B cell (primary cell): ENCODE results near the gene LMBR1L. TPM values are rescaled to one million over a fixed set of nuclear protein-coding genes. Genes with fewer than 3 reads are reported as not detected.
"Not testable (repeated sequence)": the region's sequence is repeated elsewhere in the genome, so short reads cannot be mapped to it uniquely, and the experiment has no call there.

Experiments used
- ATAC-seq: fragments of 200-7000 bp; cut with Tn5 transposase; one replicate; pipeline ENCODE4 v1.10.0; 2021; ENCODE audit warnings: low read depth, mild to moderate bottlenecking, moderate number of reproducible peaks, moderate library complexity
- CTCF ChIA-PET: fragments of 350-600 bp; sonication (Branson Sonifier 250); formaldehyde crosslinking; loops from one replicate; lab custom pipeline; 2021; ENCODE audit warnings: antibody characterized with exemption, inconsistent platforms; lab: Charles Lee
- POLR2A ChIA-PET: fragments of 350-600 bp; sonication (Branson Sonifier 250); formaldehyde crosslinking; loops from one replicate; lab custom pipeline; 2021; ENCODE audit warnings: antibody characterized with exemption; lab: Charles Lee
- DNase-seq: peaks from one replicate; pipeline ENCODE4 v3.0.0; 2013
- H2AFZ ChIP-seq: 2 replicates; pipeline ENCODE4 v1.6.1; 2012; ENCODE audit warnings: mild to moderate bottlenecking, low read depth, low read length; ENCODE audit not compliant: insufficient read depth, poor library complexity, severe bottlenecking
- H3K27ac ChIP-seq, 2 donors: 1 replicate in 1 of 2; 2 replicates in 1 of 2; pipeline ENCODE4 v1.5.1; 2012 to 2013; ENCODE audit warnings: low read length in 2 of 2, mild to moderate bottlenecking in 2 of 2, moderate library complexity in 1 of 2
- H3K27me3 ChIP-seq, 4 experiments: fragments of 200-600 bp in 1 of 4; sonication (generic) in 1 of 4; replicated peaks in 1 of 4; 1 replicate in 2 of 4; 2 replicates in 2 of 4; pipeline versions ENCODE4 v1.6.1 to v1.7.0; 2013 to 2016; ENCODE audit warnings: low read length in 3 of 4, mild to moderate bottlenecking in 2 of 4, mixed read lengths in 1 of 4, moderate library complexity in 1 of 4; ENCODE audit not compliant: insufficient read depth in 4 of 4, control insufficient read depth in 3 of 4; ENCODE audit errors: control extremely low read depth in 1 of 4
- H3K36me3 ChIP-seq, 2 experiments: replicated peaks in 1 of 2; 1 replicate in 1 of 2; 2 replicates in 1 of 2; pipeline versions ENCODE4 v1.6.1 to v1.7.1; 2013; ENCODE audit warnings: low read length in 1 of 2; ENCODE audit not compliant: insufficient read depth in 2 of 2, control insufficient read depth in 1 of 2; ENCODE audit errors: control extremely low read depth in 1 of 2, extremely low read depth in 1 of 2
- H3K4me1 ChIP-seq, 2 donors: fragments of 200-600 bp in 1 of 2; sonication (generic) in 1 of 2; 1 replicate in 1 of 2; 2 replicates in 1 of 2; pipeline versions ENCODE4 v1.5.1 to v1.6.1; 2013 to 2017; ENCODE audit warnings: low read length in 2 of 2; ENCODE audit not compliant: control insufficient read depth in 2 of 2, insufficient read depth in 2 of 2
- H3K4me2 ChIP-seq: replicated peaks from 2 replicates; pipeline ENCODE3; 2012; ENCODE audit warnings: mild to moderate bottlenecking, low read depth, low read length; ENCODE audit not compliant: poor library complexity, severe bottlenecking
- H3K4me3 ChIP-seq, 5 experiments: fragments of 200-600 bp in 1 of 5; sonication (generic) in 1 of 5; 1 replicate in 3 of 5; 2 replicates in 2 of 5; pipeline versions ENCODE4 v1.5.1 to v1.7.0; 2011 to 2016; ENCODE audit warnings: low read length in 4 of 5, mild to moderate bottlenecking in 4 of 5, low read depth in 2 of 5, control low read depth in 1 of 5, moderate library complexity in 1 of 5; ENCODE audit not compliant: insufficient read depth in 1 of 5; ENCODE audit errors: control extremely low read depth in 1 of 5, extremely low read depth in 1 of 5
- H3K79me2 ChIP-seq: fragments of 200-600 bp; sonication (generic); one replicate; pipeline ENCODE4 v1.6.0; 2016; ENCODE audit warnings: low read length; ENCODE audit not compliant: control insufficient read depth, insufficient read depth
- H3K9ac ChIP-seq: fragments of 200-600 bp; sonication (generic); 2 replicates; pipeline ENCODE4 v1.6.1; 2017; ENCODE audit warnings: mild to moderate bottlenecking, low read length, moderate library complexity
- H3K9me3 ChIP-seq, 3 donors: one replicate each; pipeline versions ENCODE4 v1.6.1 to v1.7.1; 2013; ENCODE audit warnings: low read length in 2 of 3; ENCODE audit not compliant: control insufficient read depth in 2 of 3, insufficient read depth in 1 of 3; ENCODE audit errors: control extremely low read depth in 1 of 3
- H4K20me1 ChIP-seq: 2 replicates; pipeline ENCODE4 v1.6.0; 2012; ENCODE audit warnings: mild to moderate bottlenecking, low read length; ENCODE audit not compliant: insufficient read depth, control insufficient read depth, poor library complexity, severe bottlenecking
- H3K27ac Mint-ChIP-seq: one replicate; pipeline ENCODE4 v1.8.0; 2021; ENCODE audit warnings: mixed read lengths
- H3K27me3 Mint-ChIP-seq: one replicate; pipeline ENCODE4 v1.8.0; 2021; ENCODE audit warnings: mixed read lengths
- H3K4me1 Mint-ChIP-seq: one replicate; pipeline ENCODE4 v1.8.0; 2021; ENCODE audit warnings: mixed read lengths
- H3K4me3 Mint-ChIP-seq: one replicate; pipeline ENCODE4 v1.8.0; 2021; ENCODE audit warnings: mixed read lengths
- H3K9me3 Mint-ChIP-seq: one replicate; pipeline ENCODE4 v1.8.0; 2022; ENCODE audit warnings: mixed read lengths; ENCODE audit not compliant: insufficient read depth
- EZH2 ChIP-seq: IDR thresholded peaks from 2 replicates; pipeline ENCODE4 v1.6.1; 2012; ENCODE audit warnings: borderline replicate concordance, low read depth, mild to moderate bottlenecking, moderate library complexity, low read length; ENCODE audit not compliant: insufficient read depth, poor library complexity, severe bottlenecking
- WGBS: methylation state at CpG from one replicate; pipeline ENCODE4 v1.1.5; 2013; ENCODE audit warnings: missing lambda C conversion rate; ENCODE audit not compliant: insufficient coverage; 5-methylcytosine and 5-hydroxymethylcytosine counted together
- intact Hi-C: fragments of 100-400 bp; cut with micrococcal nuclease; formaldehyde crosslinking; loops from one replicate; pipeline ENCODE4 v1.10.0; 2022
- polyA plus RNA-seq: library from polyadenylated mRNA; depleted of rRNA; stranded (reverse); fragments of >200 nt; gene quantifications from 2 replicates; pipeline ENCODE4 v1.2.3, GENCODE V29; 2012
- total RNA-seq, 2 donors: library from RNA; stranded (reverse); fragments of 120-200 nt in 1 of 2; gene quantifications; 1 replicate in 1 of 2; 2 replicates in 1 of 2; pipeline versions ENCODE4 v1.2.3 to v1.2.4, GENCODE V29; 2013 to 2022
- TF ChIP-seq, protein P1 (sequence below): fragments of 200-600 bp; IDR thresholded peaks from one replicate; pipeline ENCODE4 v1.8.0; 2022; ENCODE audit warnings: antibody characterized with exemption, mild to moderate bottlenecking

Gene LMBR1L
- total and polyA plus RNA-seq, 2 donors (not counting 1 experiment from before 2014, with no cell fraction given), result 133 to 187 TPM

DNA sequence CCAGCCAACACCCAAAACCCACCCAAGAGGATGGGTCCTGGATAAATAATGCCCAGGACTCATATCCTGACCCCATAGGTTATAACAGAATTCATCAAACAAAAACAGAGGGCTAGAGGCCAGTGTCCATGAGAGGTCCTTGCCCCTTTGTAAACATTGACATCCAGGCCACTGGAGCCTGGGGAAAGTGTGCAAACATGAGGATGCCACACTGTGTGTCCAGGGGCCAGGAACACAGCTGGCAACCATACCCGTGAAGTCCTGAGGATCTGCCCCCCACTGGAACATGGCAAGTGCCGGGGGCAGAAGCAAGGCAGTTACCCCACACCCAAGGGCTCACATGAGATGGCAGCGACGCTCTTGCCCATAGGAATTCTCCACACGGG is 45.9 kb downstream of the LMBR1L start:
- CTCF ChIA-PET, result interaction anchor here (0.6 to 11.4 kb wide), 32 partner anchors 8 to 541 kb away, joined by 3 to 199 read pairs (median 4); partner anchors contain the start of genes DHH, FAM186B, LMBR1L and TUBA1B
- Mint-ChIP-seq H3K27me3 (no peaks in the 10 kb centered on the region), H3K4me1 (peaks cover 24% of the 10 kb centered on the region), H3K9me3 (no peaks in the 10 kb centered on the region), H3K27ac (no peak overlapping the region), H3K4me3 (no peak overlapping the region)
- ATAC-seq, result no peak
- H3K9me3 ChIP-seq, result no peaks in the 10 kb centered on the region
- no peak overlapping the region for H3K27ac ChIP-seq
- H3K79me2 ChIP-seq, result peaks cover 31% of the 10 kb centered on the region
- H3K36me3 ChIP-seq, result peaks cover 0 to 7% of the 10 kb centered on the region in 2 experiments
- peaks cover under 1% of the 10 kb centered on the region for H4K20me1 ChIP-seq
- no peak overlapping the region for H2AFZ ChIP-seq
- no peaks in the 10 kb centered on the region for H3K27me3 ChIP-seq
- intact Hi-C loops, result loop anchor here (1.0 to 10.0 kb wide), 4 partner anchors 28 to 350 kb away; partner anchors contain the start of gene CCNT1
- H3K9ac ChIP-seq, result no peak overlapping the region
- TF ChIP-seq EZH2, result no peak
- TF ChIP-seq, protein P1, sequence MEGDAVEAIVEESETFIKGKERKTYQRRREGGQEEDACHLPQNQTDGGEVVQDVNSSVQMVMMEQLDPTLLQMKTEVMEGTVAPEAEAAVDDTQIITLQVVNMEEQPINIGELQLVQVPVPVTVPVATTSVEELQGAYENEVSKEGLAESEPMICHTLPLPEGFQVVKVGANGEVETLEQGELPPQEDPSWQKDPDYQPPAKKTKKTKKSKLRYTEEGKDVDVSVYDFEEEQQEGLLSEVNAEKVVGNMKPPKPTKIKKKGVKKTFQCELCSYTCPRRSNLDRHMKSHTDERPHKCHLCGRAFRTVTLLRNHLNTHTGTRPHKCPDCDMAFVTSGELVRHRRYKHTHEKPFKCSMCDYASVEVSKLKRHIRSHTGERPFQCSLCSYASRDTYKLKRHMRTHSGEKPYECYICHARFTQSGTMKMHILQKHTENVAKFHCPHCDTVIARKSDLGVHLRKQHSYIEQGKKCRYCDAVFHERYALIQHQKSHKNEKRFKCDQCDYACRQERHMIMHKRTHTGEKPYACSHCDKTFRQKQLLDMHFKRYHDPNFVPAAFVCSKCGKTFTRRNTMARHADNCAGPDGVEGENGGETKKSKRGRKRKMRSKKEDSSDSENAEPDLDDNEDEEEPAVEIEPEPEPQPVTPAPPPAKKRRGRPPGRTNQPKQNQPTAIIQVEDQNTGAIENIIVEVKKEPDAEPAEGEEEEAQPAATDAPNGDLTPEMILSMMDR, result no peak
- 86% methylated on average over 1 of the region's 5 CpGs for WGBS
- DNase-seq, result no peak
- H3K4me1 ChIP-seq, result peaks cover 13 to 19% of the 10 kb centered on the region in 2 donors
- POLR2A ChIA-PET, result interaction anchor here (0.8 kb wide), 1 partner anchor 171 kb away, joined by 6 read pairs; no protein-coding TSS in a partner anchor
- H3K4me3 ChIP-seq, result no peak overlapping the region
- no peak overlapping the region for H3K4me2 ChIP-seq

GRCh38 chr12:49061916-49062315 is 48.7 kb downstream of the LMBR1L start:
- H3K4me3 ChIP-seq, H3K27me3 ChIP-seq, H2AFZ ChIP-seq, POLR2A ChIA-PET, H3K4me2 ChIP-seq, H3K27ac Mint-ChIP-seq, H3K9me3 Mint-ChIP-seq, H3K27ac ChIP-seq, H3K27me3 Mint-ChIP-seq, H3K36me3 ChIP-seq, ATAC-seq, H3K9ac ChIP-seq, DNase-seq, H3K9me3 ChIP-seq: not testable (repeated sequence)
- intact Hi-C loops, result loop anchor here (2.0 to 10.0 kb wide), 2 partner anchors 69 to 347 kb away; partner anchors contain the start of genes CCNT1 and TUBA1B
- Histone ChIP-seq H3K79me2 (peaks cover 49% of the 10 kb centered on the region), H3K4me1 (peaks cover 31 to 36% of the 10 kb centered on the region in 2 donors), H4K20me1 (peaks cover 29% of the 10 kb centered on the region)
- CTCF ChIA-PET, result interaction anchor here (1.4 to 6.6 kb wide), 4 partner anchors 34 to 174 kb away, joined by 3 to 199 read pairs (median 40); partner anchors contain the start of gene DHH
- WGBS, result 100% methylated on average over 7 of the region's 17 CpGs
- H3K4me1 Mint-ChIP-seq, result peaks cover 36% of the 10 kb centered on the region
- peak overlapping the region; percentile 13 for H3K4me3 Mint-ChIP-seq
